Measurements from ENCODE around the gene RHOBTB3. TPM values are rescaled to one million over a fixed set of nuclear protein-coding genes. Genes with fewer than 3 reads are reported as not detected.

Gene RHOBTB3
- total and polyA plus RNA-seq, 2 donors (not counting 3 experiments of a cell fraction or from before 2014, with no cell fraction given), result 44.1 to 52.1 TPM

DNA sequence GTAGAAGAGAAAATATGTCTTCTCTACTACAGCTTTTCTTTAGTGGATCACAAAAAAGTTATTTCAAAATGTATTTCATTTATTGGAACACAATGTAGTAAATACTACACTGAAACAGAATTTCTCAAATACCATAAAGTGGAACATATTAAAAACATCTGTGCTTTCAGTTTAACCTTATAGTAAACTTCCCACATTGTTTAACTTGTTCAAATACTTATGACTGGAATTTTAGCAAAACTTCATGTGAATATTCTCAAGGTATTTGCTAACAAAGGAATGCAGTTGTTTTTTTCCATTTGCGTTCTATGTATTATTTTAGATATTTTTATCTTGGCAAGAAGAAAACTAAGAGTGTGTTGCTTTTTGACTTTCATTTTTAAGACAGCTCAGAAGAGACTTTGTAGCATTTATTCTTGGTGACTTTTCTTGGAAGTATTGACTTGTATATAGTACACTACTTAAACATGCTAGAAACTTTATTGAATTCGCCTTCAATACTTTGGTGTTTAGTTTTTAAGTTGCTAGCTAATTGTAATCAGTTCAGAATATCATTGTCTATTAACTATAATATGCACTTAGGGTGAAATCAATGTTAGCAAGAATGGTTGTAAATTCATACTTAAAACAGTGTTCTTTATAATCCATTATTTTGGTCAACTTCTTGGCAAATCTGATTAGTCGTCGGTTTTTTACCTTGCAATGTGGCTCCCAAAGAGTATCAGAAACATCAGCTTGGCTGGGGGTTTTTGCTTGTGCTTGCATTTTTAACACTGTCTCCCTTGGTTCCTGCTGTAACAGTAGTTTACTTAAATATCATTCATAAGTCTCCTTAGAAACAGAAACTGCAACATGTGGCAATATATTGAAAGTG lies 5.0 kb upstream of the RHOBTB3 start:
- Histone ChIP-seq H4K20me1 (replicated peaks; ENCODE audit: control insufficient read depth, extremely low read depth, insufficient read depth, low read length) (no peaks in the 10 kb centered on the region), H3K9me3 (replicated peaks; ENCODE audit: control insufficient read depth, insufficient read depth, low read length) (no peaks in the 10 kb centered on the region), H3K27me3 (ENCODE audit: control insufficient read depth in 2 of 2, insufficient read depth in 2 of 2, low read length in 2 of 2) (no peaks in the 10 kb centered on the region), H3K4me2 (ENCODE audit: insufficient read depth, low read length) (no peak overlapping the region), H2AFZ (ENCODE audit: low read depth, low read length) (no peak overlapping the region), H3K36me3 (ENCODE audit: control insufficient read depth in 2 of 2, extremely low read depth in 1 of 2, insufficient read depth in 2 of 2, low read length in 2 of 2) (no peaks in the 10 kb centered on the region), H3K9me1 (replicated peaks; ENCODE audit: control insufficient read depth, extremely low read depth, insufficient read depth, low read length) (no peaks in the 10 kb centered on the region), H3K79me2 (ENCODE audit: control insufficient read depth, insufficient read depth, low read length) (no peaks in the 10 kb centered on the region), H3K4me3 (replicated peaks in 1 of 3; ENCODE audit: insufficient read depth in 1 of 3, low read depth in 1 of 3, low read length in 3 of 3) (no peak overlapping the region), H3K4me1 (ENCODE audit: control insufficient read depth, extremely low read depth, insufficient read depth, low read length) (peaks cover 41% of the 10 kb centered on the region), H3K9ac (replicated peaks; ENCODE audit: extremely low read depth, insufficient read depth, low read length) (no peak overlapping the region), H3K27ac (ENCODE audit: insufficient read depth, low read depth, low read length) (no peak overlapping the region)
- DNase-seq (ENCODE audit: low read depth, low spot score) (no peak), FAIRE-seq (no peak)
- ChIA-PET POLR2A (no interaction called here), CTCF (interaction anchor here (1.1 to 1.2 kb wide), 2 partner anchors 55 to 62 kb away, joined by 5 read pairs; no protein-coding TSS in a partner anchor)
- no TSS peak for BruUV-seq (replicated peaks)
- TF ChIP-seq EZH2 (IDR thresholded peaks at IDR 0.05; ENCODE audit: borderline replicate concordance, low read depth, low read length, severe bottlenecking) (no peak), MYC (IDR thresholded peaks at IDR 0.05; ENCODE audit: low read depth, low read length) (no peak), GATA2 (IDR thresholded peaks at IDR 0.05; ENCODE audit: insufficient read depth, insufficient read length, low read depth, low read length) (no peak), JUN (IDR thresholded peaks at IDR 0.05; ENCODE audit: borderline replicate concordance, insufficient read depth, insufficient read length, low read depth) (no peak), FOS (IDR thresholded peaks at IDR 0.05; ENCODE audit: borderline replicate concordance, insufficient read depth, low read length) (no peak), POLR2A (IDR thresholded peaks at IDR 0.05; ENCODE audit: low read depth, low read length) (no peak), POLR2AphosphoS5 (IDR thresholded peaks at IDR 0.05; ENCODE audit: insufficient read depth, low read depth, low read length) (no peak)
- TF ChIP-seq, protein P1, sequence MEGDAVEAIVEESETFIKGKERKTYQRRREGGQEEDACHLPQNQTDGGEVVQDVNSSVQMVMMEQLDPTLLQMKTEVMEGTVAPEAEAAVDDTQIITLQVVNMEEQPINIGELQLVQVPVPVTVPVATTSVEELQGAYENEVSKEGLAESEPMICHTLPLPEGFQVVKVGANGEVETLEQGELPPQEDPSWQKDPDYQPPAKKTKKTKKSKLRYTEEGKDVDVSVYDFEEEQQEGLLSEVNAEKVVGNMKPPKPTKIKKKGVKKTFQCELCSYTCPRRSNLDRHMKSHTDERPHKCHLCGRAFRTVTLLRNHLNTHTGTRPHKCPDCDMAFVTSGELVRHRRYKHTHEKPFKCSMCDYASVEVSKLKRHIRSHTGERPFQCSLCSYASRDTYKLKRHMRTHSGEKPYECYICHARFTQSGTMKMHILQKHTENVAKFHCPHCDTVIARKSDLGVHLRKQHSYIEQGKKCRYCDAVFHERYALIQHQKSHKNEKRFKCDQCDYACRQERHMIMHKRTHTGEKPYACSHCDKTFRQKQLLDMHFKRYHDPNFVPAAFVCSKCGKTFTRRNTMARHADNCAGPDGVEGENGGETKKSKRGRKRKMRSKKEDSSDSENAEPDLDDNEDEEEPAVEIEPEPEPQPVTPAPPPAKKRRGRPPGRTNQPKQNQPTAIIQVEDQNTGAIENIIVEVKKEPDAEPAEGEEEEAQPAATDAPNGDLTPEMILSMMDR (IDR thresholded peaks at IDR 0.05; ENCODE audit: extremely low read depth in 1 of 2, insufficient read depth in 1 of 2, low read depth in 1 of 2, low read length in 2 of 2), result no peak
- TF ChIP-seq, protein P2, sequence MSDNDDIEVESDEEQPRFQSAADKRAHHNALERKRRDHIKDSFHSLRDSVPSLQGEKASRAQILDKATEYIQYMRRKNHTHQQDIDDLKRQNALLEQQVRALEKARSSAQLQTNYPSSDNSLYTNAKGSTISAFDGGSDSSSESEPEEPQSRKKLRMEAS (IDR thresholded peaks at IDR 0.05; ENCODE audit: insufficient read depth, insufficient read length), result no peak
- intact Hi-C loops (cut with micrococcal nuclease), result no loop called here
- dilution Hi-C loops (cut with MboI; ENCODE audit: extremely low pct_ligation_motif_present, low sequenced_read_pairs), result no loop called here

Measured in endothelial cell of umbilical vein (primary cell).